UCSD-AML1 (cell line): ENCODE data around the gene CYTIP.
A peak's percentile ranks its signal among the peaks of the same experiment; 100 is the strongest.
"Not testable (repeated sequence)": the region's sequence is repeated elsewhere in the genome, so short reads cannot be mapped to it uniquely, and the experiment has no call there.

Source experiments
- DNase-seq: peaks from one replicate; lab custom pipeline; 2025; ENCODE audit not compliant: unreplicated experiment; lab: John Stamatoyannopoulos, UW

Gene CYTIP

DNA sequence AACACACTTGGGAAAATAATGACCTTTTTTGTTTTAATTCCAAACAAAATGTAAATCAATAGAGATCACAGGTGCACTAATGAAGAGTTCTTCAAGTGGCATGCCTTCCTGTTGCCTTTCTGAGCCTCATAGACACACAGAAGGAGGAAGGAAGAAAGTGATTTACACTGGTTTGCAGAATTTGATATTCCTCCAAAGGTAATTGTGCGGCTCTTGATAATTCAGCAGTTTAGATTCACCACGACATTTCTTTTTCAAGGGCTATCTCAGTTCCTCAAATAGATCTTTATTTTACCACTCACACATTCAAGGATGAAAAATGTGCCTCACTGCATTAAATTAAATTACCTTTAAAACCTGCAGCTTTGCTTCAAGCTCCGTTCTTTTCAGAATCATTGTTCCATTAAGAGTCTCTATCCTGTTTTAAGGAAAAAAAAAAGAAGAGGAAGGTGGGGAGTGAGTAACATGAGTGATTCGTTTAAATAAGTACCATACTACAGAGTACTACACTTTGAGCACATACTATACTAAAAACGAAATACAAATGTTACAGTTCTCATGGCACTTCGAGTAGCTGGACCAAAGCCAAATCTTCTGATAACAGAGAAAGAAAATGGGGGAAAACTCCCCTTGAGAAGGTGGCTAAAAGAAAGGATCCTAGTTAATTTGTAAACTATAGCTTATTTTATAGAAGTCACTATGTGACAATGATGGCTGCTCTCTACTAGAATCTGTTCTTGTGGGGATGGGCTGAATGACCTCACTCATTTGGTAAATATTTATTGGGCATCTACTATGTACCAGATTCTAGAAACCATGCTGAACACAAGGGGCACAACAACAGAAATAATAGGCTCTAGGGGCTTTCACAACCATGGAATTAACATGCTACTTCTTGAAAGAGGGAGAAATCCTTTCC is 16.6 kb downstream of the CYTIP start:
- DNase-seq, result no peak

- no peak for DNase-seq
These were observed 17.4 kb downstream of the CYTIP start for GRCh38 chr2:157426477-157426994.

DNA sequence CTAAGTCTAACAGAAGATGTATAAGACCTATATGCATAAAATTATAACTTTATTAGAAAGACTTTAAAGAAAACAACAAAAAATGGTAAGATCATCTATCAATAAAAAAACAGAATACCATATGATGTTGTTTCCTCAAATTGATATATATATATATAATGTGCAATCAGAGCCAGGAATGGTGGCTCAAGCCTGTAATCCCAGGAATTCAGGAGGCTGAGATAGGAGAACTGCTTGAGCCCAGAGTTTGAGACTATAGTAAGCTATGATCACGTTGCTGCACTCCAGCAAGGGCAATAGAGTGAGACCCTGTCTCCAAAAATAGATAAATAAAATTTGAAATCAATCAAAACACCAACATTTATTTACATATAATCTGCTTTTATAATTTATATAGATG is 19.5 kb downstream of the CYTIP start:
- DNase-seq, result no peak

GRCh38 chr2:157421964-157422363 is 21.9 kb downstream of the CYTIP start:
- DNase-seq, result no peak

DNA sequence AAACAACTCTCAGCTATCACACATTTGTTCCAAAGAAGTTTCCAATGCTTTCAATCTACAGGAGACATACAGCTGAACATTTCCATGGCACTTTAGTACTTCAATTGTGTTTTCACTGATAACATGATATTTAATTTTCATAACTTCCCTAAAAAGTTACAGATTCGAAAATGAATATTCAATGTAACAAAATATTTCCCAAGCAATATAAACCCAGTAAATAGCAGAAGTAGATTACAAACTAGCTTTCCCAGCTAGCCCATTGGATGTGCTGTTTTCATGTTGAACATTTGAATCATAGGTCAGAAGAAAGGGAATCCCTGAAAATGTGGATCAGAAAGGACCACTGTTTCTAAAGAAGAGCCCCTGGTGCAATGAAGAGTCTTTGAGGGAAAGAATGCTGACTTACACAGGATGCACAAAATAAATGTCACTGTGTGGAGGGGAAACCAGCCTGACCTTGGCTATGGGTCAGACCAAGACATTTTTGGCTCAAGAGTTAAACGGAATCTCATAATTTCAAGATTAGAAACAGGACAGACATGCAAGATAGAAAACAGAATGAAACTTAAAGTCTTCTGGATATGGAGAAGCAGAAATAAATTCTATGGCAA is 22.5 kb downstream of the CYTIP start:
- DNase-seq, result no peak

DNA sequence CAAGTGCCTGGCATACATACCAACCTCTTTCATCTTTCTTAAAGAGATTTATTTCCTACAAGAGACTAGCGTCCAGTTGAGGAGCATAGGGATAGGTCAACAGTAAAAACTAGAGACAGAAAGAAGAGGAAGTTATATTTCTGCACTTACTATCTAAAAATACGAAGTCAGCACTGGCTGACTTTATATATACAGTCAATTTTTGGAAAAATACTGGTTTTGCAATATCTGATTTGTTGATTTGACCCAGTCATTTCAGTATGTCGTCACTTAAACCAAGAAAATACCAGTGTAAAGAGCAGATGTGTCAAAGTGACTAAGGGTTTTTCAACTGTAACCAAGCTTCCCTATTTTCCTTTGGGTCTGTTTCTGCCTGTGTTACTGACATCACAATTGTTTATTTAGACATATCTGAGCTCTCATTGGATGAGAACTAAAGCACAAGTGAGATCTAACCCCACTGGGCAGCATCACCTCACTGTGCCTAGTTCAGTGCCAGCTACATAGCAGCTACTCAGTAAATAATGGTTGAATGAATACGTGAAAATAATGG is 23.0 kb downstream of the CYTIP start:
- DNase-seq, result peak; percentile 19

DNA sequence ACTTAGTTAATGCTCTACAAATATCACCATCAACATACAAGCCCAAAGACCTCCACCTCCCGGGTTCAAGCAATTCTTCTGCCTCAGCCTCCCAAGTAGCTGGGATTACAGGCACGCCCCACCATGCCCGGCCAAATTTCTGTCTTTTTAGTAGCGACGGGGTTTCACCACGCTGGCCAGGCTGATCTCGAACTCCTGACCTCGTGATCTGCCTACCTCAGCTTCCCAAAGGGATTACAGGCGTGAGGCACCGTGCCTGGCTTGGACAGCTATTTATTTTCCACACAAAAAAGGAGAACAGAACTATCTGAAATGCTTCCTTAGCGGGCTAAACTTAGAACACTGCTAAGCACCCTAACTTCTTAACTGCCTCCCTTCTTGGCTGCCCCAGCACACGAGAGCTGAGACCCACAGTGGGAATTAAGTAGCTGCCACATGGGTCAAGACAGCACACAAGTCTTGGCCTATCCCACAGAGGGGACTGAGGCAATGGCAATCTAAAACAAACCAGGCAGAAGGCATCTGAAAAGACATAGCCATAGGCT is 24.8 kb downstream of the CYTIP start:
- DNase-seq, result no peak

DNA sequence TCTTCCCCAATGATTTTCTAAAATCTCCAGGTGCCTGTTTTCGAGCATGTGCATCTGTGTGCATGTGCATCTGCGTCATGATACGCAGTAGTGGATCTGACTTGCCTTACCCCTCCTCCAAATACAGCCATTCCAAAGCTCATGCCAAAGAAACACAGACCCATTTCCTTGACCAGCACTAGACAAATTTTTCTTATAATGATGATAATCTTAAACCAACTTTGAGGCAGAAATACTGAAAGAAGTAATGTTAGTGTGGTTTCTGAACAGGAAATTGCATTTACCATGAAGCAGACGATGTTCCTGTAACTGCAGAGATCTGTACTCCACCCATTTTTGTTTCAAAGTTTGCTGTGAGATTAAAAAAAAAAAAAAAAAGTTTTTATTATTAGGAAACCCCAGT is 25.6 kb downstream of the CYTIP start:
- DNase-seq, result no peak

GRCh38 chr2:157415591-157416101 is 28.2 kb downstream of the CYTIP start:
- DNase-seq, result no peak

DNA sequence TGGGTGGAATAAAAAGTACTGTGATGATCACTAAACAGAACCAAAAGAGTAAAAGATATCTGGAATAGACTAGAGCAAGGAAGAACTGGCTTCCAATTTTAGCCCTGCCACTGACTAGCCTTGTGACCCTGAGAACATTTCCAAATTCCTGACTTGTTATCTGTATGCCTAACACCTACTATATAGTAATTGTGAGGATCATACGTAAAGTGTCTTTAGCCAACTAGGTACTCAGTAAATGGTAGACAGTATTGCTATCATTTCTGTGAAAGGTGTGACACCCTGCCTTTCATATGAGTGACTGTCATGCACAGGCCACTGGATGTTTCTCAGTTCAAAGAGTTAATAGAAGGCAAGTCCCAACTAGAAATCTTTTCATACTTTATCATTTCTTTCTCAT is 29.8 kb downstream of the CYTIP start:
- no peak for DNase-seq

DNA sequence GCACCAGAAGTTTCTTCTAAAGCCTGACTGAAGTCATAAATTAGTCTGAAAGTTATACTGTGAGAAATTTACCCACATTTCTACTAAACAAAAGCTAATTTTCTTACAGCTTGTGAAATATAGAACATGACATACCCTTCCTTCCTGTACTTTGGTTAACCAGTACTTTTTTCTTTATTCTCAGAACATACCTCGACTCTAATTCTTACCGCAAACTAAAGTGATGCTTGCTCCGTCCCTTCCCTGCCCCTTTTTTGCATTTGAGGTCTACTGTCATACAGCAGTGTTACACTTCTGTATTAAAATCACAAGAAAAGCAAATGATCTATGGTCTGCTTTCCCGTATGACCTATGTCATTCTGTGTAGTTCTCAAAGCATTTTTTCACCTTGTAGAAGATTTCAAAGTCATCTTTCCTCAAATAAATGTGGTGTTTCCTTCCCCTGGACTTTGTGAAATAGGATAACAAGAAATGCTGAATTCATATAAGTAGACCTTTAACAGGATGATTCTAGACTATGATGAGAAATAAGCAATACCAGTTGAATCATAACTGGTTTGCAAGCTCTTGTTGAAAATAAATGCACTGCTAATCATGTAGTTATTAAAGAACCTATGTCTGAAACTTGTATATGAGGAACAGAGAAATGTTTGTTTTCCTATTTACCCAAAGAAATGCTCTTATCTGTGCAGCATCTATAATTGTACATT is 30.4 kb downstream of the CYTIP start:
- no peak for DNase-seq

GRCh38 chr2:157411624-157412336 is 32.1 kb downstream of the CYTIP start:
- no peak for DNase-seq

GRCh38 chr2:157405398-157405797 is 38.5 kb downstream of the CYTIP start:
- DNase-seq, result not testable (repeated sequence)

DNA sequence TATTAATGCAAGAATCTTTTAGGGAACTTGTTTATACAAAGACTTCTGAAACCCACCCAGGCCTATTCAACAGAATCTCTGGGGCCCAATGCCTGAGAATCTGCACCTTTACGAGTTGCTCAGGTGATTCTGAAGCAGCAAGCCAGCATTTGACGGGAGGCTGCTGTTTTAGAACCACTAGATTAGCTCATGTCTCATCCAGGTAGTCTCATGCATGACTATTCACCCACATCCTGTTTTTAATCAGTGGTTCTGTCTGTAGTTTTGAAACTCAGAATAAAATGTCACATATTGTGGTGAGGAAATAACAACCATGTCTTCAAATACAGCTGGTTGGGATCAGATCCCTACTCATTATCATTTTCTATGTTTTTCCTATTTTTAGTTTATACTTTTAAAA is 39.5 kb downstream of the CYTIP start:
- no peak for DNase-seq

DNA sequence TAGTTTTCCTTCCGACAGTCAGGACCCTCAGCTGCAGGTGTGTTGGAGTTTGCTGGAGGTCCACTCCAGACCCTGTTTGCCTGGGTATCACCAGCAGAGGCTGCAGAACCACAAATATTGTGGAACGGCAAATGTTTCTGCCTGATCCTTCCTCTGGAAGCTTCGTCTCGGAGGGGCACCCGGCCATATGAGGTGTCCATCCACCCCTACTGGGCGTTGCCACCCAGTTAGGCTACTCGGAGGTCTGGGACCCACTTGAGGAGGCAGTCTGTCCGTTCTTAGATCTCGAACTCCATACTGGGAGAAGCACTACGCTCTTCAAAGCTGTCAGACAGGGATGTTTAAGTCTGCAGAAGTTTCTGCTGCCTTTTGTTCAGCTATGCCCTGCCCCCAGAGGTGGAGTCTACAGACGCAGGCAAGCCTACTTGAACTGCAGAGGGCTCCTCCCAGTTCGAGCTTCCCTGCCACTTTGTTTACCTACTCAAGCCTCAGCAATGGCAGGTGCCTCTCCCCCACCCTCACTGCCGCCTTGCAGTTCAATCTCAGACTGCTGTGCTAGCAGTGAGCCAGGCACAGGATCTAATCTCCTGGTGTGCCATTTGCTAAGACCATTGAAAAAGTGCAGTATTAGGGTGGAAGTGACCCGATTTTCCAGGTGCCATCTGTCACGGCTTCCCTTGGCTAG is 40.9 kb downstream of the CYTIP start:
- DNase-seq, result not testable (repeated sequence)

- DNase-seq, result no peak
These were observed 48.1 kb downstream of the CYTIP start for GRCh38 chr2:157395811-157396210.

- no peak for DNase-seq
These were observed 49.0 kb downstream of the CYTIP start for GRCh38 chr2:157394928-157395327.

GRCh38 chr2:157393348-157393747 is 50.5 kb downstream of the CYTIP start:
- DNase-seq, result no peak

- no peak for DNase-seq
These were observed 55.1 kb downstream of the CYTIP start for GRCh38 chr2:157388827-157389226.

GRCh38 chr2:157386747-157387146 is 57.1 kb downstream of the CYTIP start:
- DNase-seq, result no peak
